Measurements from ENCODE around the gene KRT9.
"Not testable (repeated sequence)": the region's sequence is repeated elsewhere in the genome, so short reads cannot be mapped to it uniquely, and the experiment has no call there.

KRT9 gene

DNA sequence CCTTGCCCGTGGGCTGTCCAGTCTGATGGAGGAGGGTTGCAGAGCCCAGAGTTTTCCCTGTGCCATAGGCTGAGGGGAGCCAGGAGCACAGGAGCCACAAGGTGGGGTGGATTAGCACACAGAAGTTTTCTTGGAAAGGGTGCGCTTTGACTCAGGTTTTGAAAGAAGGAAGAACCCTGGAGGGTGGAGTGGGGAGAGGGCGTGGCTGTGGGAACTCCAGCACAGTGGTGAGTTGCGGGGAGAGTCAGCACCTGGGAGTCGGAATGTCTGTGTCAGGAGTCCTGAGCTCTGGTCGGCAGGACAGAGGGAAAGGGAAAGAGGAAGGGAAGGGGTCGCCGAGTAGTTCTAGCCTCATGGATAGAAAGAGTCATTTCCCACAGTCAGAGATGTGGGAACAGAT, 23.7 kb upstream of the KRT9 start:
- H3K4me3 ChIP-seq (ENCODE audit: low read depth, low read length): no peak overlapping the region
- H3K27me3 ChIP-seq (ENCODE audit: control insufficient read depth, insufficient read depth, low read length): peaks cover 8% of the 10 kb centered on the region
- no peaks in the 10 kb centered on the region for H3K36me3 ChIP-seq (ENCODE audit: control insufficient read depth, insufficient read depth, low read length)
- H3K4me1 ChIP-seq (ENCODE audit: control insufficient read depth, insufficient read depth, low read length): peaks cover 5% of the 10 kb centered on the region; the same call in 1 of the 2 replicates
- no peak overlapping the region for H3K27ac ChIP-seq (ENCODE audit: low read depth, low read length)
- no peak overlapping the region for H3K9ac ChIP-seq (ENCODE audit: low read length)
- no peaks in the 10 kb centered on the region for H3K9me3 ChIP-seq (ENCODE audit: control insufficient read depth, insufficient read depth, low read depth, low read length)

DNA sequence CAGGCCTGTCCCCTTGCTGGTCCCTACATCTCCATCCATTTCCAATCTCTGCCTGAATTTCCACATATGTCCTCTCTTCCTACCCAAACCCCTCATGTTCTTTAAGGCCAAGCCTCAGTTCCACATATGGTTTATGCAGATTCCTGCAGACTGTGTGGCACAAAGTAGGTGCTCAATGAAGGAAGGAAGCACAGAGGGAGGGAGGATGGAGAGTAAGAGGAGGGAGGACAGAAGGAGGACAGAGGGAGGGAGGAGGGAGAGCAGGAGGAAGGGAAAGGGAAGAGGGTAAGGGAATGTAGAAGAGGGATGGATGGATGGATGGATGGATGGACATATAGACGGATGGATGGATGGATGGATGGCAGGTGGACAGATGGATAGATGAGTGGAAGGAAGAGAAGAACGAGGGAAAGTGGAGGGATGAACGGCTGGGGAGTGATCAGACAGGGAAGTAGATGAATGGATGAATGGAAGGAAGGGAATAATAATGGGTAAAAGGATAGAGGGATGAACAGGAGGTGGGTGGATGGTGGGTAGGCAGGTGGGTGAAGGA, 22.6 kb upstream of the KRT9 start:
- no peaks in the 10 kb centered on the region for H3K9me3 ChIP-seq (ENCODE audit: control insufficient read depth, insufficient read depth, low read depth, low read length)
- no peak overlapping the region for H3K9ac ChIP-seq (ENCODE audit: low read length)
- H3K4me1 ChIP-seq (ENCODE audit: control insufficient read depth, insufficient read depth, low read length): peaks cover 5% of the 10 kb centered on the region; the same call in 1 of the 2 replicates
- H3K27me3 ChIP-seq (ENCODE audit: control insufficient read depth, insufficient read depth, low read length): peaks cover 8% of the 10 kb centered on the region
- H3K36me3 ChIP-seq (ENCODE audit: control insufficient read depth, insufficient read depth, low read length): no peaks in the 10 kb centered on the region
- no peak overlapping the region for H3K27ac ChIP-seq (ENCODE audit: low read depth, low read length)
- H3K4me3 ChIP-seq (ENCODE audit: low read depth, low read length): no peak overlapping the region

DNA sequence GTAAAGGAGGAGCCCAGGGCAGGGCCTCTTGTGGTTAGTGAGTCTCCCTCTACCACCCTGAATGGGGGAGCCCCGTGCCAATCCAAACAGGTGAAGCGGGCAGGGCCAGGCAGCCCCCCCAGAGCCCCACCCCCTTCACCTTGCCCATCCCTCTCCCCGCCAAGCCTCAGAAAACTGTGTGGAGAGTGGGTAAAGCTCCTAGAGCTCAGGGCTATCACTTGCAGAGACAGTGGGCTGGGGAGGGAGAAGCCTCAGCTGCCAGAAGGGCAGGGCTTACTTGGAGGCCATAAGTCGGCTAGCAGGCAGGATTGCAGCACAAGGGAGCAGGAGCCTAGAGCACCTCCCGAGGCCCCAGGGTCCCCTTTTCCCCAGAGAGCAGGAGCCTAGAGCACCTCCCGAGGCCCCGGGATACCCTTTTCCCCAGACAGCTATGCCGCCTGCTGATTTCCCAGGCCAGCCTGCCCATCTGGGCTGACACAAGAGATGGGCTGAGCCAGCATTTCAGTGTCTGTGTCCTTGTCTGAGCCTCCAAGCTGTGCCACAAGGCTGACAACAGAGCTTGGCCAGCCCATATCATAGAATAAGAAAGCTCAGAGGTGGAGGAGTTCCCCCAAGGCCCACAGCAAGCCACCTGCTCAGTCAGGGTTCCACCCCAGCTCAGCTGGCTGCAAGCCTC, 21.6 kb upstream of the KRT9 start:
- peaks cover 8% of the 10 kb centered on the region for H3K27me3 ChIP-seq (ENCODE audit: control insufficient read depth, insufficient read depth, low read length)
- H3K36me3 ChIP-seq (ENCODE audit: control insufficient read depth, insufficient read depth, low read length): no peaks in the 10 kb centered on the region
- H3K9ac ChIP-seq (ENCODE audit: low read length): no peak overlapping the region
- no peaks in the 10 kb centered on the region for H3K9me3 ChIP-seq (ENCODE audit: control insufficient read depth, insufficient read depth, low read depth, low read length)
- no peak overlapping the region for H3K27ac ChIP-seq (ENCODE audit: low read depth, low read length)
- peaks cover 5% of the 10 kb centered on the region; the same call in 1 of the 2 replicates for H3K4me1 ChIP-seq (ENCODE audit: control insufficient read depth, insufficient read depth, low read length)
- H3K4me3 ChIP-seq (ENCODE audit: low read depth, low read length): no peak overlapping the region

DNA sequence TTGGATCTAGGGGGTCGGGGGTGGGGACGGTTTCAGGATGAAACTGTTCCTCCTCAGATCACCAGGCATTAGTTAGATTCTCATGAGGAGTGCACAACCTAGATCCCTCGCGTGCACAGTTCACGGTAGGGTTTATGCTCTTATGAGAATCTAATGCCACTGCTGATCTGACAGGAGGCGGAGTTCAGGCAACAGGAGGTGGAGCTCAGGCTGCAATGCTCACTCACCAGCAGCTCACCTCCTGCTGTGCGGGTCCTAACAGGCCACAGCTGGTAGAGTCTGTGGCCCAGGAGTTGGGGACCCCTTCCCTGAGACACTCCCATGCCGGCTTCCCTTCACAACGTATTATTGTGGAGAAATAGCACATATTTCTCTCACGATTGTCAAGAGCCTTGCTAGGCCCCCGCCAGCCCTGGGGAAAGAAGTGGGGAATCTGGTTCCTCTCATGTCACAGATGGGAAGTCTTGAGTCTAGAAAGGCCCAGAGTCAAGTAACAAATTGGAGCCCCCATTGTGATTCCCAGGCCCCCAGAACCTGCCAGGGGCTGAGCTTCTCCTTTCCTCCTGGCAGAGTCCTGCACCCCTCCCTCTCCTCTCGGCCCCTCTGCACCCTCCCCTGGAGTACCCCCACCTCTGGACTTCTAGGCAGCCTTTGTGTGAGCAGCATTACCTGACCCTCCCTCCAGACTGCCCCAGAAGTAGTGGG, 20.9 kb upstream of the KRT9 start:
- Histone ChIP-seq H3K4me1 (ENCODE audit: control insufficient read depth, insufficient read depth, low read length) (peaks cover 5% of the 10 kb centered on the region; the same call in 1 of the 2 replicates), H3K9me3 (ENCODE audit: control insufficient read depth, insufficient read depth, low read depth, low read length) (no peaks in the 10 kb centered on the region), H3K36me3 (ENCODE audit: control insufficient read depth, insufficient read depth, low read length) (no peaks in the 10 kb centered on the region), H3K27me3 (ENCODE audit: control insufficient read depth, insufficient read depth, low read length) (peaks cover 8% of the 10 kb centered on the region), H3K27ac (ENCODE audit: low read depth, low read length) (no peak overlapping the region), H3K9ac (ENCODE audit: low read length) (no peak overlapping the region), H3K4me3 (ENCODE audit: low read depth, low read length) (no peak overlapping the region)

DNA sequence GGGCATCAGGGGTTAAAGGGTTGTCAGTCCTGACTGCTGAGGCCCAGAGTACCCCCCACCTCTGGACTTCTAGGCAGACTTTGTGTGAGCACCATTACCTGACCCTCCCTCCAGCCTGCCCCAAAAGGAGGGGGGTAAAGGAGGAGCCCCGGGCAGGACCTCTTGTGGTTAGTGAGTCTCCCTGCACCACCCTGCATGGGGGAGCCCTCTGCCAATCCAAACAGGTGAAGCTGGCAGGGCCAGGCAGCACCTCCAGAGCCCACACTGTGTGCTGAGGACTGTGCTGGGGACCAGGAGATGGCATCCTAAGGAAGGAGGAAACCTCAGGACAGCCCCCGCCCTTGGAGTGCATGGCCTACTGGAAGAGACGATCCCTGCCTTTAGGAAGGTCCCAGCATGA, 17.4 kb upstream of the KRT9 start:
- Histone ChIP-seq H3K27me3 (ENCODE audit: control insufficient read depth, insufficient read depth, low read length) (no peaks in the 10 kb centered on the region), H3K27ac (ENCODE audit: low read depth, low read length) (no peak overlapping the region), H3K4me1 (ENCODE audit: control insufficient read depth, insufficient read depth, low read length) (peaks cover 5% of the 10 kb centered on the region; the same call in 1 of the 2 replicates), H3K9me3 (ENCODE audit: control insufficient read depth, insufficient read depth, low read depth, low read length) (no peaks in the 10 kb centered on the region), H3K36me3 (ENCODE audit: control insufficient read depth, insufficient read depth, low read length) (no peaks in the 10 kb centered on the region), H3K9ac (ENCODE audit: low read length) (no peak overlapping the region), H3K4me3 (ENCODE audit: low read depth, low read length) (no peak overlapping the region)

DNA sequence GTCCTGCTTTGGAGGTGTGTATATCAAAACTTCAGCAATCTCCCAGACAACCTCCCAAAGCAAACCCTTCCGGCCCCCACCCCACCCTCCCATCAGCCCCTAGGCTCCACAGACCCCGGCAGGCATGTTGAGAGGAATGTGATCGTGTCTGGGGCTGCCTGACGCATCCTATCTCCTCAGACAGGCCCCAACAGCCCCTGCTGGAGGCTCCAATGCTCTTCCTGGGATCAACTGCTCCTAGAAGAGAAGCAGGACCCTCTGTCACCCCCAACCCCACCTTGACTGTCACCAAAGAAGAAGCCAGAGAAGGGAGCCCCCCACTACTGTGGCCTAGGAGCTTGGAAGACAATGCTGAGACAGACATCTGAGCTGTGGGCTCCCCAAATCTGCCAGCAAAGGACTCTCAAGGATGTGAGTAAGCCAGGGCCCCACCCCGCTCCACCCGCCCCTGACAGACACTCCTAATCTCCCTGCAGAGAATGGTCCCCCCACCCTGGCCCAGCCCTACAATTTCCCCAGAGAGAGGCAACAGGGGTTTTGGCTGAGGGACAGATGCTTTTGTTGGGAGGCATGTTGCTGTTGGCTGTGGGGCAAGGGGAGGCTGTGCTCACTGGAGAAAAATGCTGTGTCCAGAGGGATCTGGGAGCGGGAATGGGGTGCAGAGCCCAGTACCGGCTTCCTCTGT, 16.4 kb upstream of the KRT9 start:
- H3K27me3 ChIP-seq (ENCODE audit: control insufficient read depth, insufficient read depth, low read length): no peaks in the 10 kb centered on the region
- H3K4me1 ChIP-seq (ENCODE audit: control insufficient read depth, insufficient read depth, low read length): peaks cover 5% of the 10 kb centered on the region; the same call in 1 of the 2 replicates
- no peak overlapping the region for H3K4me3 ChIP-seq (ENCODE audit: low read depth, low read length)
- H3K27ac ChIP-seq (ENCODE audit: low read depth, low read length): no peak overlapping the region
- no peaks in the 10 kb centered on the region for H3K9me3 ChIP-seq (ENCODE audit: control insufficient read depth, insufficient read depth, low read depth, low read length)
- H3K36me3 ChIP-seq (ENCODE audit: control insufficient read depth, insufficient read depth, low read length): no peaks in the 10 kb centered on the region
- H3K9ac ChIP-seq (ENCODE audit: low read length): no peak overlapping the region

DNA sequence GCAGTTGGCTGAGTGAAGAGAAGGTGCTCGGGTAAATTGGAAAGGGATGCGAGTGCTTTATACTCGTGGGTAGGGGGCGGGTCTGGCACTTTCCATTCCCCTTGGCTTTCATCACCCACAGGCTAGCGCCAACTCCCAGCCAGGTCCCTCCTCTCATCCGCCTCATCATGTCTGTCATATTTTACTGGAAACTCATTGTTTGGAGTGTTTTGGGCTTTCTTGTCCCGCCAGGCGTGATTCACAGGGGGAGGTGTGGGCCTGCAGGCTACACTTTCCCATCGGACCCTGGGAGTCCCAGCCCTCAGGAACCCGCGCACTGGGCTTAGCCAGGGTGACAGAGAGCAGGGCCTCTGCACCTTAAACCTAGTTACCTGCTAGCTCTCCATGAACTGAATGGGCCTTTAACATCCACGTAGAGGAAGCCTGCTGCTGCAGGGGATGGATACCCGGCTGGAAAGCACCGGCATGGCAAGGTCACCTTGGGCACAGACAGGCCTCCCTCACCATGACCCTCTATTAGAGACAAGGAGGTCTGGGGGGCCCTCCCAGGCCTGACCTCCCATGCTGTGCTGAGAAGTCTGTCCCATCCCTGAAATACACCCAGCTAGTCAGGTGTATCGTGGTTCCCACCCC, 15.1 kb upstream of the KRT9 start, which contains the start of gene KRT14:
TSS of gene KRT14 (minus strand) at position 33 of the 633 bp plus-strand sequence. CDS start 61 bp downstream, outside the sequence.
- Histone ChIP-seq H3K4me1 (ENCODE audit: control insufficient read depth, insufficient read depth, low read length) (no peaks in the 10 kb centered on the region), H3K9me3 (ENCODE audit: control insufficient read depth, insufficient read depth, low read depth, low read length) (no peaks in the 10 kb centered on the region), H3K9ac (ENCODE audit: low read length) (no peak within 1 kb of the TSS), H3K27ac (ENCODE audit: low read depth, low read length) (no peak within 1 kb of the TSS), H3K36me3 (ENCODE audit: control insufficient read depth, insufficient read depth, low read length) (no peaks in the 10 kb centered on the region), H3K27me3 (ENCODE audit: control insufficient read depth, insufficient read depth, low read length) (no peaks in the 10 kb centered on the region), H3K4me3 (ENCODE audit: low read depth, low read length) (no peak within 1 kb of the TSS)

DNA sequence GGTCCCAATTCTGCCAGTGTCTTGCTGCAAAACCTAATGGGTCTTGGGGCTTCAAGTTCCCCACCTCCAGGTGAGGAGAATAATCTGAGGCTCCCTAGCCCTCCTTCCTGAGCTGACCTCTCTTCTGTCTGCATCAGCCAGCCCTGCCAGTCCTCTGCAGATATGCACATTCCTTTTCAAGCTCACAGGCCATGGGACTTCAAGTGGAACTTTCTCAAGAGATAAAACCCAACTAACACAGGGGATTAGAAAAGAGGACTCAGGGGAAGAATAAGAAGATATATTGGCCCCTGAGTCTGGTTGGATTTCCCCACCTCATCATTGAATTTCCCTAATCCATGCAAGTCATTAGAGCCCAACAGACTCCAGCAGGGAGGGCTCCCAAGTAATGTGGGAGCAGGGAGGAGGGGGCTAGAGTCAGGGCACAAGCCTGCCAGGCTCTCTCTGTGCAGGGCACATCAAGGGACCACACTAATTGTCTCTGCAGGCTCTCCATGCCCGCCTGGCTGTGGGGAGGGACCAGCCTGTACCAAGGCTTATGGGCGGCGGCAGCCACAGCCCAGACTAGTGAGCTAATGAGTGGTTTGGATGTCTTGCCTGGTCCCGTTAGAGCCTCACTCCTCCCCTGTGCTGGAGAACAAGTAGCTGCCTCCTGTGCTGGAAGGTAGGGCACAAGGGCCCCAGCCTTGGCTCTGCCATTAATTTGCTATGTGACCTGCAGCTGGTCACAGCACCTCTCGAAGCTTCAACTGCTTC, 13.6 kb upstream of the KRT9 start:
- Histone ChIP-seq H3K27ac (ENCODE audit: low read depth, low read length) (no peak overlapping the region), H3K36me3 (ENCODE audit: control insufficient read depth, insufficient read depth, low read length) (no peaks in the 10 kb centered on the region), H3K27me3 (ENCODE audit: control insufficient read depth, insufficient read depth, low read length) (peaks cover 5% of the 10 kb centered on the region; the same call in 1 of the 2 replicates), H3K9ac (ENCODE audit: low read length) (no peak overlapping the region), H3K9me3 (ENCODE audit: control insufficient read depth, insufficient read depth, low read depth, low read length) (no peaks in the 10 kb centered on the region), H3K4me1 (ENCODE audit: control insufficient read depth, insufficient read depth, low read length) (no peaks in the 10 kb centered on the region), H3K4me3 (ENCODE audit: low read depth, low read length) (no peak overlapping the region)

DNA sequence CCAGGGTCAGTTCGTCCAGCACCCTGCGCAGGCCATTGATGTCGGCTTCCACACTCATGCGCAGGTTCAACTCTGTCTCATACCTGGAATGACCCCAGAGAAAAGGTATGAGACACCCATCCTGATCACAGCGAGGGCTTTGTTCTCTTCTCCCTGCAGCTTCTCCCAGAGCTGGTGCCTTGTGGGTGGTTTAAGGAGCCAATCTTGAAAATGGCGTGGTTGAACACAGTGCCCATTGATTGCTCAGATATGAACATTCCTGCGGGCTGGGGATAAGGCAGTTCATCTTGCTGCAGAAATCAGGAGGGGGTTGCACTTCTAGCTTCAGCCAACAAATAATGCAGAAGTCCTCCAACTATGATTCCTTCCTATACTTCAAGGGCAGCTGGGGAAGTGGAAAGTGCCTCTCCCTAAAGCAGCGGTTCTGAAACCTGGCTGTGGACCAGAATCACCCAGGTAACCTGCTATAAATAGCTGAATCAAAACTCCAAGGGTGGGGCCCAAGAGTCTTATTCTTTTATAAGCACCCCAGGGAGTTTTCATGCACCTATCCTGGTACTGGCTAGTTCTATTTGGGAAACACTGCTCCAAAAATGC, 12.6 kb upstream of the KRT9 start:
- not testable (repeated sequence) for H3K36me3 ChIP-seq (ENCODE audit: control insufficient read depth, insufficient read depth, low read length); H3K9ac ChIP-seq (ENCODE audit: low read length); H3K4me3 ChIP-seq (ENCODE audit: low read depth, low read length); H3K27ac ChIP-seq (ENCODE audit: low read depth, low read length); H3K4me1 ChIP-seq (ENCODE audit: control insufficient read depth, insufficient read depth, low read length); H3K9me3 ChIP-seq (ENCODE audit: control insufficient read depth, insufficient read depth, low read depth, low read length)
- H3K27me3 ChIP-seq (ENCODE audit: control insufficient read depth, insufficient read depth, low read length): peaks cover 10% of the 10 kb centered on the region; the same call in 1 of the 2 replicates

Data from HUES6 (cell line).